H1 (cell line): ENCODE results near the gene HOXB5. TPM values are rescaled to one million over a fixed set of nuclear protein-coding genes. Genes with fewer than 3 reads are reported as not detected.
A peak's percentile ranks its signal among the peaks of the same experiment; 100 is the strongest.

Experiments
- CTCF ChIA-PET: fragments of 300-600 bp; sonication (Branson Sonifier 250); formaldehyde crosslinking; loops from one replicate; lab custom pipeline; 2021; ENCODE audit not compliant: partially characterized antibody; lab: Charles Lee
- POLR2A ChIA-PET: fragments of 300-600 bp; sonication (Branson Sonifier 250); formaldehyde crosslinking; loops from one replicate; lab custom pipeline; 2021; ENCODE audit warnings: inconsistent platforms; ENCODE audit not compliant: partially characterized antibody; lab: Charles Lee
- DNase-seq, 2 experiments: peaks; one replicate each; pipeline versions ENCODE4 v3.0.0 to v3.0.0-alpha.2; 2010 to 2022; ENCODE audit warnings: low spot score in 2 of 2, low read depth in 1 of 2, mixed read lengths in 1 of 2
- FAIRE-seq: peaks from 2 replicates; lab custom pipeline; 2011; peaks lifted over from hg19 to GRCh38; lab: Jason Lieb, UNC
- H2AFZ ChIP-seq: 2 replicates; pipeline ENCODE4 v1.8.1; 2012; ENCODE audit warnings: low read length, inconsistent platforms
- H2AK5ac ChIP-seq: 2 replicates; pipeline ENCODE4 v1.6.1; 2013; ENCODE audit warnings: low read depth, low read length
- H2BK120ac ChIP-seq: replicated peaks from 2 replicates; pipeline ENCODE3; 2013; ENCODE audit warnings: low read depth, low read length, inconsistent platforms
- H2BK12ac ChIP-seq: 2 replicates; pipeline ENCODE4 v1.6.1; 2013; ENCODE audit warnings: low read depth, low read length
- H2BK15ac ChIP-seq: 2 replicates; pipeline ENCODE4 v1.6.1; 2013; ENCODE audit warnings: low read length
- H2BK20ac ChIP-seq: 2 replicates; pipeline ENCODE4 v1.6.1; 2013; ENCODE audit warnings: low read length
- H2BK5ac ChIP-seq: 2 replicates; pipeline ENCODE4 v1.6.1; 2013; ENCODE audit warnings: low read depth, low read length
- H3K14ac ChIP-seq: 2 replicates; pipeline ENCODE4 v1.6.1; 2013; ENCODE audit warnings: inconsistent platforms; ENCODE audit not compliant: insufficient read length
- H3K18ac ChIP-seq: 2 replicates; pipeline ENCODE4 v1.6.1; 2013; ENCODE audit warnings: low read length; ENCODE audit errors: extremely low read depth
- H3K23ac ChIP-seq: 2 replicates; pipeline ENCODE4 v1.6.1; 2013; ENCODE audit warnings: inconsistent platforms; ENCODE audit not compliant: insufficient read length
- H3K23me2 ChIP-seq: 2 replicates; pipeline ENCODE4 v1.6.1; 2013; ENCODE audit warnings: low read depth, low read length
- H3K27ac ChIP-seq: 2 replicates; pipeline ENCODE4 v1.6.1; 2011; ENCODE audit warnings: low read depth, low read length, inconsistent platforms
- H3K27me3 ChIP-seq, 4 experiments: replicated peaks in 1 of 4; 1 replicate in 1 of 4; 2 replicates in 3 of 4; pipeline versions ENCODE4 v1.6.1 to v1.8.1; 2011 to 2013; ENCODE audit warnings: low read length in 3 of 4, mild to moderate bottlenecking in 3 of 4, inconsistent platforms in 2 of 4, mixed read lengths in 2 of 4, moderate library complexity in 1 of 4; ENCODE audit not compliant: control insufficient read depth in 3 of 4, insufficient read depth in 3 of 4; ENCODE audit errors: extremely low read depth in 1 of 4
- H3K36me3 ChIP-seq, 4 experiments: 2 replicates each; pipeline versions ENCODE4 v1.6.1 to v1.8.1; 2011 to 2013; ENCODE audit warnings: mild to moderate bottlenecking in 4 of 4, low read length in 3 of 4, moderate library complexity in 2 of 4, control low read depth in 1 of 4, inconsistent platforms in 1 of 4; ENCODE audit not compliant: insufficient read depth in 4 of 4, control insufficient read depth in 2 of 4
- H3K4ac ChIP-seq: replicated peaks from 2 replicates; pipeline ENCODE3; 2013; ENCODE audit warnings: low read length, low read depth, mixed read lengths, inconsistent platforms; ENCODE audit not compliant: insufficient read length
- H3K4me1 ChIP-seq, 4 experiments: replicated peaks in 1 of 4; 1 replicate in 1 of 4; 2 replicates in 3 of 4; pipeline versions ENCODE4 v1.6.1 to v1.8.1; 2011 to 2013; ENCODE audit warnings: low read length in 3 of 4, inconsistent platforms in 2 of 4, mixed read lengths in 1 of 4; ENCODE audit not compliant: insufficient read depth in 4 of 4, control insufficient read depth in 3 of 4
- H3K4me2 ChIP-seq, 2 experiments: 2 replicates each; pipeline versions ENCODE4 v1.6.1 to v1.8.1; 2011 to 2013; ENCODE audit warnings: low read depth in 2 of 2, low read length in 2 of 2, control low read depth in 1 of 2, inconsistent platforms in 1 of 2, mild to moderate bottlenecking in 1 of 2; ENCODE audit not compliant: insufficient read depth in 1 of 2
- H3K4me3 ChIP-seq, 4 experiments: fragments of 200-600, 300-600 bp in 1 of 4; sonication (generic), shearing (Covaris generic), sonication (Bioruptor Twin) in 1 of 4; 2 replicates each; pipeline versions ENCODE4 v1.5.1 to v1.8.1; 2011 to 2016; ENCODE audit warnings: low read length in 4 of 4, low read depth in 3 of 4, control low read depth in 2 of 4, inconsistent platforms in 2 of 4, mild to moderate bottlenecking in 2 of 4, mixed read lengths in 1 of 4, moderate library complexity in 1 of 4; ENCODE audit not compliant: insufficient read depth in 2 of 4; ENCODE audit errors: extremely low read depth in 1 of 4
- H3K56ac ChIP-seq: replicated peaks from 2 replicates; pipeline ENCODE3; 2013; ENCODE audit warnings: low read depth, mild to moderate bottlenecking, mixed read lengths, low read length, inconsistent platforms; ENCODE audit not compliant: insufficient read length
- H3K79me1 ChIP-seq: 2 replicates; pipeline ENCODE4 v1.6.1; 2013; ENCODE audit warnings: low read depth, low read length, control low read depth
- H3K79me2 ChIP-seq, 2 experiments: 2 replicates each; pipeline versions ENCODE4 v1.6.1 to v1.8.1; 2012 to 2013; ENCODE audit warnings: low read length in 2 of 2, mild to moderate bottlenecking in 2 of 2, inconsistent platforms in 1 of 2; ENCODE audit not compliant: insufficient read depth in 2 of 2, control insufficient read depth in 1 of 2
- H3K9ac ChIP-seq, 4 experiments: replicated peaks in 1 of 4; 1 replicate in 1 of 4; 2 replicates in 3 of 4; pipeline versions ENCODE4 v1.6.1 to v1.8.1; 2011 to 2013; ENCODE audit warnings: low read depth in 3 of 4, low read length in 3 of 4, control low read depth in 2 of 4, mild to moderate bottlenecking in 2 of 4, moderate library complexity in 2 of 4, inconsistent platforms in 1 of 4; ENCODE audit errors: extremely low read depth in 1 of 4
- H3K9me3 ChIP-seq, 2 experiments: 2 replicates each; pipeline versions ENCODE4 v1.6.1 to v1.8.1; 2012 to 2013; ENCODE audit warnings: mild to moderate bottlenecking in 2 of 2, moderate library complexity in 2 of 2, control low read depth in 1 of 2, inconsistent platforms in 1 of 2, low read depth in 1 of 2, low read length in 1 of 2, mixed read lengths in 1 of 2; ENCODE audit not compliant: insufficient read depth in 2 of 2
- H4K20me1 ChIP-seq, 2 experiments: replicated peaks in 1 of 2; 2 replicates each; pipeline versions ENCODE3 to v1.8.1; 2011 to 2013; ENCODE audit warnings: inconsistent platforms in 2 of 2, low read length in 2 of 2, mild to moderate bottlenecking in 1 of 2; ENCODE audit not compliant: insufficient read depth in 2 of 2, control insufficient read depth in 1 of 2
- H4K5ac ChIP-seq: 2 replicates; pipeline ENCODE4 v1.6.1; 2013; ENCODE audit warnings: low read length, low read depth, mixed read lengths, inconsistent platforms; ENCODE audit not compliant: insufficient read length
- H4K8ac ChIP-seq: 2 replicates; pipeline ENCODE4 v1.8.0; 2013; ENCODE audit warnings: mild to moderate bottlenecking, moderate library complexity, low read length, inconsistent platforms; ENCODE audit not compliant: insufficient read depth; ENCODE audit errors: extremely low read depth
- H4K91ac ChIP-seq: replicated peaks from 2 replicates; pipeline ENCODE3; 2013; ENCODE audit warnings: low read length, mixed read lengths, inconsistent platforms; ENCODE audit not compliant: insufficient read length
- CBX8 ChIP-seq: fragments of 300-800, 300-1000 bp; sonication (generic); IDR thresholded peaks from 2 replicates; pipeline ENCODE4 v1.7.1; 2016; ENCODE audit warnings: low read depth, low read length, borderline replicate concordance
- EZH2 ChIP-seq: fragments of 200-600 bp; sonication (generic); IDR thresholded peaks from 2 replicates; pipeline ENCODE4 v1.7.1; 2012; ENCODE audit warnings: low read depth, mild to moderate bottlenecking, moderate library complexity, low read length, inconsistent platforms; ENCODE audit not compliant: severe bottlenecking
- GABPA ChIP-seq: IDR thresholded peaks from 2 replicates; pipeline ENCODE4 v1.6.1; 2011; ENCODE audit warnings: mild to moderate bottlenecking, low read length, moderate library complexity, borderline replicate concordance; ENCODE audit not compliant: insufficient read depth
- GTF2F1 ChIP-seq: IDR thresholded peaks from 2 replicates; pipeline ENCODE4 v1.6.1; 2012; ENCODE audit warnings: low read depth, low read length, improper control_type of control experiment, borderline replicate concordance
- KDM5A ChIP-seq: fragments of 200-600 bp; IDR thresholded peaks from 2 replicates; pipeline ENCODE4 v1.7.1; 2012; ENCODE audit warnings: mild to moderate bottlenecking, low read length, inconsistent platforms, mixed read lengths
- PHF8 ChIP-seq: fragments of 200-600 bp; sonication (generic); conservative IDR thresholded peaks from 2 replicates; pipeline ENCODE4 v1.7.1; 2012; ENCODE audit warnings: low read depth, mild to moderate bottlenecking, inconsistent platforms, low read length, moderate library complexity
- POLR2AphosphoS5 ChIP-seq: IDR thresholded peaks from 2 replicates; pipeline ENCODE4 v1.6.1; 2011; ENCODE audit warnings: low read depth, low read length
- RBBP5 ChIP-seq: IDR thresholded peaks from 2 replicates; pipeline ENCODE4 v1.7.1; 2012; ENCODE audit warnings: low read depth, mild to moderate bottlenecking, inconsistent platforms, low read length, moderate library complexity, borderline replicate concordance
- RNF2 ChIP-seq: fragments of 200-900, 300-1000 bp; sonication (generic); IDR thresholded peaks from 2 replicates; pipeline ENCODE4 v1.7.1; 2016; ENCODE audit warnings: borderline replicate concordance, low read depth, mild to moderate bottlenecking, antibody characterized with exemption, low read length; ENCODE audit not compliant: poor library complexity, severe bottlenecking; ENCODE audit errors: missing control alignments
- SUZ12 ChIP-seq: fragments of 200-600 bp; sonication (generic); IDR thresholded peaks from 2 replicates; pipeline ENCODE4 v1.6.1; 2012; ENCODE audit warnings: mild to moderate bottlenecking, inconsistent platforms, low read length, moderate library complexity, mixed read lengths
- YY1 ChIP-seq: IDR thresholded peaks from 2 replicates; pipeline ENCODE4 v1.6.1; 2011; ENCODE audit warnings: low read depth, mild to moderate bottlenecking, low read length
- WGBS, 2 experiments: shearing (Covaris generic) in 1 of 2; methylation state at CpG; one replicate each; pipeline versions ENCODE4 v1.1.6 to v1.1.7; 2013 to 2015; ENCODE audit warnings: low lambda C conversion rate in 2 of 2, mixed read lengths in 2 of 2, inconsistent platforms in 1 of 2, low coverage in 1 of 2, missing lambda C conversion rate in 1 of 2; ENCODE audit not compliant: insufficient replicate concordance in 2 of 2, insufficient coverage in 1 of 2, insufficient read length in 1 of 2; ENCODE audit errors: extremely low coverage in 1 of 2, missing lambda C conversion rate in 1 of 2; 5-methylcytosine and 5-hydroxymethylcytosine counted together
- polyA plus RNA-seq, 7 experiments: library from polyadenylated mRNA; depleted of rRNA in 3 of 7; stranded (reverse) in 5 of 7; unstranded in 2 of 7; fragments of >200 nt in 5 of 7; fragments of 200-250 nt in 2 of 7; gene quantifications; 1 replicate in 5 of 7; 2 replicates in 1 of 7; 4 replicates in 1 of 7; pipeline versions ENCODE4 v1.2.1 to v1.2.3, GENCODE V29; 2011 to 2013; ENCODE audit warnings: missing spikeins in 2 of 7, mixed read lengths in 2 of 7
- total RNA-seq: library from RNA; stranded (reverse); fragmentation: NEBNext Ultra II Directional; extraction: Animal tissue kit (Norgen Biotek cat#: 25700); gene quantifications from 2 replicates; pipeline ENCODE4 v1.2.1, GENCODE V29; 2021

The HOXB5 gene
- total and polyA plus RNA-seq, 2 of the 8 experiments (the other 6 are each of a cell fraction or from before 2014, with no cell fraction given) = not detected

GRCh38 chr17:48608494-48608834 is 14.9 kb upstream of the HOXB5 start:
- no peak overlapping the region for H3K4me2 ChIP-seq
- TF ChIP-seq RNF2 (peak; percentile 16), SUZ12 (peak; percentile 8; the same call in 1 of the 2 replicates), YY1 (no peak), CBX8 (no peak), POLR2AphosphoS5 (no peak), GABPA (no peak), PHF8 (no peak), GTF2F1 (no peak), RBBP5 (no peak), EZH2 (peak; percentile 72), KDM5A (no peak)

More at GRCh38 chr17:48608494-48608834, 14.9 kb upstream of the HOXB5 start:
- no peak overlapping the region for H3K4me3 ChIP-seq
- no peak overlapping the region for H2AFZ ChIP-seq
- H3K4ac ChIP-seq = no peak overlapping the region
- no peak overlapping the region for H2BK12ac ChIP-seq
- ChIA-PET CTCF (interaction anchor here (0.6 to 2.3 kb wide), 9 partner anchors 14 to 274 kb away, joined by 3 to 10 read pairs (median 4); no protein-coding TSS in a partner anchor), POLR2A (no interaction called here)
- WGBS, 2 experiments = 45% methylated on average over 1 of the region's 1 CpG; no CpG with 5 or more reads in 1 of the 2 experiments
- peaks cover 97 to 100% (median 99%) of the 10 kb centered on the region in 4 experiments for H3K27me3 ChIP-seq
- no peak overlapping the region for H3K23ac ChIP-seq
- peaks cover 2% of the 10 kb centered on the region; the same call in 1 of the 2 replicates for H3K23me2 ChIP-seq
- no peak overlapping the region for H2BK120ac ChIP-seq
- no peak overlapping the region for H3K14ac ChIP-seq
- H4K91ac ChIP-seq = no peak overlapping the region
- H3K36me3 ChIP-seq = peaks cover 0 to 16% (median 0%) of the 10 kb centered on the region in 4 experiments; a peak in 1 of 8 replicates
- H2BK20ac ChIP-seq = no peak overlapping the region
- H2AK5ac ChIP-seq = no peak overlapping the region
- H3K79me1 ChIP-seq = no peaks in the 10 kb centered on the region
- H4K8ac ChIP-seq = no peak overlapping the region
- no peak for DNase-seq
- H3K27ac ChIP-seq = no peak overlapping the region
- H3K9ac ChIP-seq = no peak overlapping the region
- peaks cover 0 to 7% (median 3%) of the 10 kb centered on the region in 4 experiments; a peak in 5 of 7 replicates for H3K4me1 ChIP-seq
- FAIRE-seq = no peak
- no peaks in the 10 kb centered on the region for H3K9me3 ChIP-seq
- no peak overlapping the region for H2BK15ac ChIP-seq
- no peak overlapping the region for H4K5ac ChIP-seq
- no peak overlapping the region for H2BK5ac ChIP-seq
- no peak overlapping the region for H3K56ac ChIP-seq
- H4K20me1 ChIP-seq = peaks cover 24 to 42% of the 10 kb centered on the region in 2 experiments
- no peak overlapping the region for H3K18ac ChIP-seq
- no peaks in the 10 kb centered on the region for H3K79me2 ChIP-seq
